GM19463 (cell line): ENCODE data around the gene FGGY.
"Not testable (repeated sequence)": the region's sequence is repeated elsewhere in the genome, so short reads cannot be mapped to it uniquely, and the experiment has no call there.

Experiments
- ATAC-seq: cut with Tn5 transposase; IDR thresholded peaks from one replicate; pipeline ENCODE4 v1.9.1; 2021; ENCODE audit warnings: mild to moderate bottlenecking, moderate library complexity; ENCODE audit not compliant: unreplicated experiment

The FGGY gene

DNA sequence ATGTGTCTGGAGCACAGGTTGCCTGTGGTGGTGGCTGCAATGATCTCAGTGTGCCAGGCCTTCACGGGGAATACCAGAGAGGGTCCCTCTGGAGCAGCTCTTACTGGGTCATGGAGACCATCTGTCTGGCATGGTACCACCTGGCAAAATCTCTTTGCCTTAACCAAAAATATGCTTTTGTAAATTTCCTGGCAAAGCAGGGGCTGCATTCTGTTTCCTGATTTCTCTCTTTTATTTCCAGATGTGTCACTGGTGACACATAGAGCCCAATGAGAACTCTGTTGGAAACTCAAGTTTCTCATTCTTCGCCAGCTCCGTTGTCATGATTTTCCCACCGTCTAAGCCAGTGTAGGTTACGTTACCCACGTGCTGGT is 136.5 kb downstream of the FGGY start:
- ATAC-seq = no peak

DNA sequence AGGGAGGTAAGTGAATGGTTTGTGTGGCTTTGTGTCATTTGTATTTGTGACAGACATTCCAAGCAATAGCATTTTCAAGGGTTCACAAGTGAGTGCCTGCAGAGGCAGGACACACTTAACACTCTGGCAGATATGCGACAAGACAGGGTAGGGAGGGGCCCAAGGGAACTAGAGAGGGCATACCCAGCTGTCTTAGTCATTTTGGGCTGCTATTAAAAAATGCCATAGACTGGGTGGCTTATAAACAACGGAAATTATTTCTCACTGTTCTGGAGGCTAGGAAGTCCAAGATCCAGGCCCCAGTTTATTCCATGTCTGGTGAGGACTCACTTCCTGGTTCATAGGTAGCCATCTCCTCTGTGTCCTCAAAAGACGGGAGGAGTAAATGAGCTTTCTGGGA is 137.4 kb downstream of the FGGY start:
- no peak for ATAC-seq

DNA sequence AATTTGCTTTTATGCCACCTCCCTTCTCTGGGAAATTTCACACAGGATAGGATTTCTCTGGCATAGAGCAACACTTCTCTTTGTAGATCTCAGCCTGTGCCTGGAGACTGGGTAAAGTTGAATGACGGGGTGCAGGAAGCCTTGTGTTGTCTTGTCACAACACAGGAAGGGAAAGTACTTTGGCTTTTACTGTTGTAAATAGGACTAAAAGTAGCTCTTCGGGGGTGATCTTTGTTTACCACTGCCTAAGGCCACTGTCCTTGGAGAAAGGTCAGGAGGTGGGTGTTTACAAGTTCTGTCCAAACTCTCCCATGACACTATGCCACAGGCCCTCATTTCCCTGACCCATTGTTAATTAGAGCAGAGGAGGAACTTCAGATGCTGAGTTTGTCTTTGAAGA is 139.7 kb downstream of the FGGY start:
- no peak for ATAC-seq

DNA sequence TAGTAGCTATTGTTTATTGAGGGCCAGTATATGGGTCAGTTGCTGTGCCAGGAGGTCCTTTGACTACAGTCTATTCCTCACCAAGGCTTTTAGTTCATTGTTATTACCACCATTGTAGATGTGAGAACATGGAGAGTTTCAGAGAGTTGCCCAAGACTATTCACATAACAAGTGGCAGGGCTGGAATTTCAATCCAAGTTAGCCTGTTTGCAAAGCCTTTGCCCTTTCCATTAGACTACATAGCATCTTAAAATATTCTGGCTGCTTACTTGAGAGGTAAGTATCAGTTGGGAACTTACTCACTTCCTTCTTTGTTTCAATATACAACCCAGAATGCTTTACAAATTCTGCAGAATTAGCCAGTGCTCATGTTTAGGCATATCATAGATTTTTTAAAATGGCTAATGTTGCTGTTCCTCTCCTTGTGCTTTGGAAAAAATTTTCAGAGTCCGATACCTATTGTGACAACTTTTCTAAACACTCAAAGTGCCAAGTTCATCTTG is 141.2 kb downstream of the FGGY start:
- no peak for ATAC-seq

DNA sequence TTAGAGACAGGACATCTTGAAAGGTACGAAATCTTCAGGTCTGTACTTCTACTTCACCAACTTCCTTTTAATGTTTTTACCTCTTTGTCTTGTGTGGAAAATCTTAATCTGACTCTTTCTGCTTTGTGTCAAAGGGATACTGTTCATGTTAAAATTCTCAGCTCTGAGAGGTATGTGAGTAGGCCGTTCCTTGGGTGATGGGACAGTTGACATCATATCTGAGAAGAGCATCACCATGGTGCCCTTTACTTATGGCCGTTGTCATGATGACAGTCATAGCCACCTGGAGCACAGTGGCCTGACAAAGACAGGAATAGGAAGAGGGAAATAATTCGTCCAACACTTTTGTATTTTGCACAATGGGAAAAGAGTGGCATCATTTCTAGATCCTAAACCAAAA is 145.6 kb downstream of the FGGY start:
- no peak for ATAC-seq

DNA sequence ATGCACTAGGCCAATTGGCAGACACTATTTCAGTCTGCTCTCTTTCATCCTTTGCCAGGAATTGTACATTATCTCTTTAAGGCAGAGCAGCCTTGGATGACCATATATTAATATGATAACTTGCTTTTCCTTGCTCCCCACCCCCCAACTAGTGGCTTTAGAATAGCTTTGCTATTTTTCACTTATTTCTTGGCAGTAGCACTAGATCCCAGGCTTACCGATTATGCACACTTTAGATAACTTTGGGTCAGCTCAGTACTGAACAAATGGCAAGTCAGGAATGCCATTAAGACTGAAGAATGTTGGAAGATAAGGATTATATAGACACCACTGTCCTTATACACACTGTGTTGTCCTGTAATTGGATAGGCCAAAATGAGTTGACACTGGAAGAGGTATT is 146.4 kb downstream of the FGGY start:
- ATAC-seq = no peak

DNA sequence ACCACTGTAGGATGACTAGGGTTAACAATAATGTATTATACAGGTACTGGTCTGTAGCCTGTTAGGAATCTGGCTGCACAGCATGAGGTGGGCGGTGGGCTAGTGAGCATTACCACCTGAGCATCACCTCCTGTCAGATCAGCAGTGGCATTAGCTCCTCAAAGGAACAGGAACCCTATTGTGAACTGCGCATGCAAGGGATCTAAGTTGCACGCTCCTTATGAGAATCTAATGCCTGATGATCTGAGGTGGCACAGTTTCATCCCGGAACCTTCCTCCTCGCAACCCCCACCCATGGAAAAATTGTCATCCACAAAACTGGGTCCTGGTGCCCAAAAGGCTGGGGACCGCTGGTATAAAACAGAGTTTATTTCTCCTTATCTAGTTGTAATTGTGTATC is 147.6 kb downstream of the FGGY start:
- ATAC-seq = no peak

DNA sequence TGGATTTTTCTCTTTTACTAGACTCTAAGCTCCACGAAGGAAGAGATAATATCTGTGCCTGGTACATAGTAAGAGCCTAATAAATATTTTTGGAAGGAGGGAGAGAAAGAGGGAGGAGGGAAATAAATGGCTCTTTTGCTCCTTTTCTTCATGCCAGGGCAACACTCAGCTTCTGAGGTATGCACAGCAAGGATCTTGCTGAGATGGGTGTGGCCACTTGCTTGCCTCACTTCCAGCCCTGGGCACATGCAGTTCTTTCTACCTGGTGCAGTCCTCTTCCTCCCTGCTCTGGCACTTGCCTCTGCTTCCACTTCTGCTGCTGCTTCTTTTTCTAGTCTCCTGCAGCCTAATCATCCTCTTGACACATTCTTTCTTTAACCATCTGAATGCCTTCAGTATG is 148.1 kb downstream of the FGGY start:
- ATAC-seq = no peak

DNA sequence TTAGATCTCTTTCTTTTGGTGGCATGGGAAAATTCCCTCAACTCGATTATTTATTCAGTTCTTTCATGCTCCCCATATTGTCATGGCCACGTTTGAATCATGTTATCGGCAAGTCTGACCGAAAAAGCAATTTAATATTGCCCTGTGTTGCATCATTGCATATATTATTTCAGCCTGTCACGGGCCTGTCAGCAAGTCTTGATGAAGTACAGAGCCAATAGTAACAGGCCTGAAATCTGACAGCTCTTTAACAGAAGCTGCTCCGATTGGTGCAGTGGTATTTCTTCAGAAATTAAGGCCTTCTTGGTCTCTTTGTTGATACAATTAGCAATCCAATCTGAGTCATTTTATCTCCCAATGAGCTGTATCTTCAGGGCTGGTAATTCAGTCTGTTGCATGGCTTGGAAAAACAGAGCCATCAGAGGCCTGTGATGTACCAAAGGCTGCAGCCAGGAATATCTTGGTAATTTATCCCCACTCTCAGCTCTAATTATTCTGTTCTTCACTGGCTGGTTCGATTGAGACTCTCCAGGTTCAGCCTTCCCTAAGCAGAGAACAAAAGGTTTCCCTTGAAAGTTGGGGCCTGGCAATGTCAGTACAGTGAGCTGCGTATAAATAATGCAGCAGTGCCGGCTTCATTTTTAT is 149.5 kb downstream of the FGGY start:
- ATAC-seq = no peak

DNA sequence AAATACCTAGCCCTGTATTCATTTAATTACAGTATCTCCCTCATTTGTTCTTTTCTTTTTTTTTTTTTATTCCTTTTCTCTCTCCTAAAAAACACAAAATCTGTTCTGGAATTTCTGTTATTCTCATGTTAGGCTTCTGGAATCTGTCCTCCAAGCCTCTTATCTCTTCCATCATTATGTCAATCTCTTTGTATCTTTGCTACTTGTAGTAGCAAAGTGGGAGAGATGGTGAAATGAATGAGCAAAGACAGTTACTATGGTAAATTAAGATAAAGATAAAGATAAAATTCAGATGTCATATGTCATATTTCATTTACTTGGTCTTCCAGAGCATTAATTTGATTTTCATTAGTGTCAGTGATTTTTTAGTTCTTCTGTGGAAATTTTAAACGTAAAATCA is 155.1 kb downstream of the FGGY start:
- no peak for ATAC-seq

DNA sequence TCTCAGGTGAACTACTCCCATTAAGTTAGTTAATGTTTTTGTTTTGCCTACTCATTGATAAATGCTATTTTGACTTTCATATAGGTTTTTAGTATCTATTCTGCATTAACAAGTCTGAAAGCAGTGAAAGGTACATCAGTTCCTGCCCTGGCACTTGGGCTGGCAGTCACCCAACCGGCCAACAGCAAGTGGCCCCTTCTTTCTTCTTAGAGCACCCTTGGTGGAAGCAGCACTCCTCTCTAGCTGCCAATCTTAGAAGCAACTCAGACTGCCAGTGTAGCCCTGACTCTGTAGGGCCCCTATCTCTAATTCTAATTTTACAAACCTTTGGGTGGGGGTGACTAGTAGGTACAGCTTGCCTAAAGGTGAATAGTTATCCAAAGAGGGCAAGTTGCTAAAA is 155.7 kb downstream of the FGGY start:
- ATAC-seq = no peak

DNA sequence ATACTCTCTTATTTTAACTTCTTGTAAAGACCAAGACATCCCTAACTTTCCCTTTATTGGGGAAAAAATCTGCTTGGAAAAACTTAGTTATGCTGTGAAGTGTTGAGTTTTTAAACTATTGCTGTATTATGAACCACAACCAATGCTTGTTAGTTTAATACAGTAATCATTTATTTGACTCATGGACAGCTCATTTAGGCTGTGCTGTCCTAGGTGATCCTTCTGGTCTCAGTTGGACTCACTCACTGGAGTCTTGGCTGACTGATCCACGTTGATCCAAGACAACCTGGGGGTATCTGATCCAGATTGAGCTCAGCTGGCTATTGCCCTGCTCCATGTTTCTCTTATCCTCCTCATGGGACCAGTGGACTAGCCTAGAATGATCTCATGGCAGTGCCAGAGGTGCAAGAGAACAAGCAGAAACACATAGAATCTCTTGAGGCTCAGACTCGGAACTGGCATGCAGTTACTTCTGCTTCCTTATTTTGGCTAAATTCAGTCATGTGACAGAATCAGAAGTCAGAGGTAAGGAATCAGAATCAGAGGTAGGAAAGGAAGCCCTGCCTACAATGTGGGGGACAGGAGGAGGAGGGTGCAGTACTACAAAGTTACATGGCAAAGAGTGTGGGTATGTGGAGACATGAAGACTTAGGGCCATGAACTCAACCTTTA is 156.5 kb downstream of the FGGY start:
- ATAC-seq = no peak

DNA sequence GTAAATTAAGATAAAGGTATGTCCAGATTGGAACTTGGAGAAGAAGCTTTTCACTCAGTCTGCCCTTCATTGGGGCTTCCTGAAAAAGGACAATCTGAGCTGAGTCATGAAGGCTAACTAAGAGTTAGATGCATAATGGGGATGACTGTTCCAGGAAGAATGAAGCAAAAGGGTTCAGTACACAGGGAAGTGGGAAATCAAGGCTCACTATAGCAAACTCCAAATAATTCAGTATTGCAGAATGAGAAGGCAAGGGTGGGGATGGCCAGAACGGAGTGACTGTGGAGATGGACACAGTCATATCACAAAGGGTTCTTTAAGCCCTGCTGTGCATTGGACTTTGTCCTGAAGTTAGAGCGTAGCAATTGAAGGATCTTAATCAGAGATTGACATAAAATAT is 158.3 kb downstream of the FGGY start:
- ATAC-seq = no peak

DNA sequence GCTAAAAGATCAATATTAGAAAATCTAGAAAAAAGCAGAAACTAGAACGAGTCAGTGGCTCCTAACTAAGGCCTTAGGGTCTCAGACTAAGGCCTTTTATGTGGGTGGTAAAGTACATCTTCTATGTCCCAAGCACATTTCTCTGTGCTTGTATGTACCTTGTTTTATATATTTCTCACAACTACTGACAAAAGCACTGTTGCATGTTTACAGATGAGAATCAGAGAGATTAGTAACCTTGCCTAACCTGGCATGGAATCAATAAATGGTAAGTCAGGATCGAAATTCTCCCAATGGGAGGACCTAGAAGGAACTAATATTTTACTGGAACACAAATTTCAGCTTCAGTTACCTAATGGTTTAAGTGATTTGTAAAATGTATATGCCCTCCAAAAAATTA is 160.9 kb downstream of the FGGY start:
- ATAC-seq = no peak

DNA sequence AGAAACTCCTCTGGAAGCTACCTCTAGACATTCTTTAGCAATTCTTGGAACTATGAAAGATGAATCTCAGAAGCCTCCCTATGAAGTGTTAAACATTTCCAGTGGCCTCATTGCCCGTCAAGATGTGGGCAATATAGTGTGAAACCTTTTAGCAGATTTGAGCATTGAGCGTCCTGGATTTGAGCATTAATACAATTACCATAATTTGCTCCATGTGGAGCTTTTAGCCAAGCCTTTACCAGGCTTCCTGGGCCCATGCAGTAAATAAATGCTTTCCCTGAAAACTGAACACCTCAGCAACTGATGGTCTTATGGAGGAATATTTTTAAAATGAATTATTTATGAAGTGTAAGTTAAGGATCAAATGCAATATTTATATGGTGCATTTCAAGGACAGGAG is 162.0 kb downstream of the FGGY start:
- no peak for ATAC-seq

DNA sequence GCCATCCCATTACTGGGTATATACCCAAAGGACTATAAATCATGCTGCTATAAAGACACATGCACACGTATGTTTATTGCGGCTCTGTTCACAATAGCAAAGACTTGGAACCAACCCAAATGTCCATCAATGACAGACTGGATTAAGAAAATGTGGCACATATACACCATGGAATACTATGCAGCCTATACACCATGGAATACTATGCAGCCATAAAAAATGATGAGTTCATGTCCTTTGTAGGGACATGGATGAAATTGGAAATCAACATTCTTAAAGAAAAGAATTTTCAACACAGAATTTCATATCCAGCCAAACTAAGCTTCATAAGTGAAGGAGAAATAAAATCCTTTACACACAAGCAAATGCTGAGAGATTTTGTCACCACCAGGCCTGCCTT is 166.0 kb downstream of the FGGY start:
- ATAC-seq = not testable (repeated sequence)

DNA sequence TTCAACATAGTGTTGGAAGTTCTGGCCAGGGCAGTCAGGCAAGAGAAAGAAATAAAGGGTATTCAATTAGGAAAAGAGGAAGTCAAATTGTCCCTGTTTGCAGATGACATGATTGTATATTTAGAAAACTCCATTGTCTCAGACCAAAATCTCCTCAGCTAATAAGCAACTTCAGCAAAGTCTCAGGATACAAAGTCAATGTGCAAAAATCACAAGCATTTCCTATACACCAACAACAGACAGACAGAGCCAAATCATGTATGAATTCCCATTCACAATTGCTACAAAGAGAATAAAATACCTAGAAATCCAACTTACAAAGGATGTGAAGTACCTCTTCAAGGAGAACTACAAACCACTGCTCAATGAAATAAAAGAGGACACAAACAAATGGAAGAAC is 168.6 kb downstream of the FGGY start:
- not testable (repeated sequence) for ATAC-seq

DNA sequence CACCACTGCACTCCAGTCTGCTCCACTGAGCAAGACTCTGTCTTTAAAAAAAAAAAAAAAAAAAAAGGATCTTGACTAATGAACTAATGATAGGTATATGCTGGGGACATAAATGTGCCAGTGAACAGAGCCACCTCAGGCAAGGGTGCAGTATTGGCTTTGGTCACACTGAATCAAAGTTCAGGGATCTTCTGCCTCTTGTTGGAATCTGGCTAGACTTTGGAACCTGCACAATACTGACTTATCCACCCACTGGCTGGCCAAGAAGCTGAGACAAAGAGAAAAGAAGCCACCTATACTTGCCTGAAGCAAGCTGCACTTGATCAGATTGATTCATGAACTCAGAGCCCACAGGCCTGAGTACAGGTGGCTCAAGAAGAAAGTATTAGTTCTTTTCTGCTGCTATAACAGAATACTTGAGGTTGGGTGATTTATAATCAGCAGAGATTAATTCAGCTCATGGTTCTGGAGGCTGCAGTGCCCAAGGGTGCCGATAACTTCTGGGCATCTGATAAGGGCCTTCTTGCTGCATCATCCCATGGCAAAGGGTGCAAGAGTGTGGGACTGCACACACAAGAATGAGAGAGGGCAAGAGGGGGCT is 172.0 kb downstream of the FGGY start:
- ATAC-seq = no peak

DNA sequence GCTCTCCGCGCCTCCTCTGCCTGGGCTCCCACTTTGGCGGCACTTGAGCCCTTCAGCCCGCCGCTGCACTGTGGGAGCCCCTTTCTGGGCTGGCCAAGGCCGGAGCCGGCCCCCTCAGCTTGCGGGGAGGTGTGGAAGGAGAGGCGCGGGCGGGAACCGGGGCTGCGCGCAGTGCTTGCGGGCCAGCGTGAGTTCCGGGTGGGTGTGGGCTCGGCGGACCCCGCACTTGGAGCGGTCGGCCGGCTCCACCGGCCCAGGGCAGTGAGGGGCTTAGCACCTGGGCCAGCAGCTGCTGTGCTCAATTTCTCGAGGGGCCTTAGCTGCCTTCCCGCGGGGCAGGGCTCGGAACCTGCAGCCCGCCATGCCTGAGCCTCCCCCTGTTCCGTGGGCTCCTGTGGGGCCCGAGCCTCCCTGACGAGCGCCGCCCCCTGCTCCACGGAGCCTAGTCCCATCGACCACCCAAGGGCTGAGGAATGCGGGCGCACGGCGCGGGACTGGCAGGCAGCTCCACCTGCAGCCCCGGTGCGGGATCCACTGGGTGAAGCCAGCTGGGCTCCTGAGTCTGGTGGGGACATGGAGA is 175.2 kb downstream of the FGGY start:
- ATAC-seq = not testable (repeated sequence)

DNA sequence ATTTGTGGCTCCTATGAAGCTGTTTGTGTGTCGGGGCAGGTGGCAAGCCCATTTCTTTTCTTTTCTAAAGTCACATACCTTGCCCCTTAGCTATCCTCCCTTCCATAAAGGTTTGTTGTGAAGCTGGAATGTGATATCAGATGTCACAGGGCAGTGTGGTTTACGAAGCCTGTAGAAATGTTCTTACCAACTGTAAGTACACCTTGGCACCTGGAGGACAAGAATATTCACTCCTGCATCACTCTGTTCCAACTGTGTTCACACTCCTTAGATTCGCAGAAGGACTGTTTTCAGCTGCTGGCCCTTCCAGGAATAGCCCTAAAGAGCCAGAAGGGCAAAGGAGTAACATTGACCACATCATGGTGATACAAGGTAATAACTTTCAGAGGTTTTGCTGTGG is 176.9 kb downstream of the FGGY start:
- no peak for ATAC-seq

DNA sequence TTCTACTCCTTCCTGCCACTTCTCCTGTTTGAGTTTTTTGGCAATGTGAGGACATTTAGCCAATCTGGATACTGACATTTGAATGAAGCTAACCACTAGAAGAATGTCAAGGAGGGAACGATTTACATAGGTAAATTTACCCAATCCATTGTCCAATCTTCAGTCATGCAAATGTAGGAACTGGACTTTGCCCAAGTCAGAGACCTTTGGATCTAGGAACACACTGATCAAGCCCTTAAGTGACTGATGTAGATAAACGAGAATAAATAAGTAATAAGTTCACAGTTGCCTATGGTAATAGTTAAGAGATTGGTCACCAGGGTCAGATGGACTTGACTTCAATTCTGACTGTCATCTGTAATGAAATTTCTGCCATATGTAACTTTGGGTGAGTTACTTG is 177.6 kb downstream of the FGGY start:
- ATAC-seq = no peak

DNA sequence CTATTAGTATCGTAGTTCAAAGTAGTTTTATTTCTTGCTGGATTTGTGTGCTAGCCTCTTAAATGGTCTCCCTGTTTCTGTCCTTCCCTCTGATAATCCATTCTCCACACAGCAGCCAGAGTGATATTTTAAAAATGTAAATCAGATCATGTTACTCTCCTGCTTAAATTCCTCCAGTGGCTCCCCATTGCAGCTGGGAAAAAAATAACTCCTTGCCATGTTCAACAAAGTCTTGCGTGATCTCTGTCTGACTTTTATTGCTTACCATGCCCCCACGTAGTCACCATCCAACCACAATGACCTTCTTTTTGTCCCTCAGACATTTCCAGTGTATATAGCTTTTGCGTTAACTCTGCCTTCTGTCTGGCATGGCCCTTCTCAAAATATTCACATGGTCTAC is 178.8 kb downstream of the FGGY start:
- no peak for ATAC-seq
